A549 (cell line): ENCODE results near the gene GRIK4. TPM values are rescaled to one million over a fixed set of nuclear protein-coding genes. Genes with fewer than 3 reads are reported as not detected.

Source experiments
- ATAC-seq, 2 experiments: fragments of 200-7000 bp in 1 of 2; fragments of >200 bp in 1 of 2; cut with Nextera tagmentation in 1 of 2; cut with Tn5 transposase in 1 of 2; 3 replicates each; pipeline versions ENCODE4 v1.8.0 to v1.9.1; 2018 to 2020; ENCODE audit warnings: mild to moderate bottlenecking in 1 of 2, moderate library complexity in 1 of 2
- CTCF ChIA-PET: fragments of 300-600 bp; sonication (Branson Sonifier 250); formaldehyde crosslinking; extraction: SDS; loops from one replicate; lab custom pipeline; 2021; ENCODE audit warnings: antibody characterized with exemption, inconsistent platforms; lab: Yijun Ruan, JAX
- POLR2A ChIA-PET: fragments of 350-600 bp; formaldehyde crosslinking; extraction: SDS; loops from one replicate; lab custom pipeline; 2021; ENCODE audit warnings: antibody characterized with exemption, inconsistent platforms; lab: Yijun Ruan, JAX
- DNase-seq, 2 experiments: peaks; one replicate each; pipeline versions ENCODE4 v3.0.0 to v3.0.0-alpha.2; 2011 to 2016; ENCODE audit warnings: low read depth in 1 of 2, low spot score in 1 of 2
- FAIRE-seq: peaks from 2 replicates; lab custom pipeline; 2011; peaks lifted over from hg19 to GRCh38; lab: Jason Lieb, UNC
- H3K27ac ChIP-seq, 2 experiments: fragments of >200 bp; sonication (Bioruptor Twin); formaldehyde crosslinking; 3 replicates each; pipeline ENCODE4 v1.5.1; 2016 to 2017
- H3K4me1 ChIP-seq: fragments of >200 bp; sonication (Bioruptor Twin); formaldehyde crosslinking; 3 replicates; pipeline ENCODE4 v1.6.1; 2016
- H3K4me2 ChIP-seq: fragments of >200 bp; sonication (Bioruptor Twin); formaldehyde crosslinking; 3 replicates; pipeline ENCODE4 v1.6.1; 2016
- H3K4me3 ChIP-seq: fragments of >200 bp; sonication (Bioruptor Twin); formaldehyde crosslinking; 3 replicates; pipeline ENCODE4 v1.5.1; 2016
- H3K9me3 ChIP-seq: fragments of >200 bp; sonication (Bioruptor Twin); formaldehyde crosslinking; 3 replicates; pipeline ENCODE4 v1.6.1; 2016
- CBX2 ChIP-seq: fragments of 200-600 bp; sonication (generic); IDR thresholded peaks from 2 replicates; pipeline ENCODE4 v1.6.1; 2016; ENCODE audit warnings: low read depth, mild to moderate bottlenecking, borderline replicate concordance
- CEBPB ChIP-seq, 2 experiments: fragments of >200 bp in 1 of 2; sonication (Bioruptor Twin) in 1 of 2; formaldehyde crosslinking in 1 of 2; IDR thresholded peaks; 2 replicates each; pipeline ENCODE4 v1.6.1; 2012 to 2016
- CHD4 ChIP-seq: fragments of 200-600 bp; sonication (generic); IDR thresholded peaks from 2 replicates; pipeline ENCODE4 v1.6.1; 2016; ENCODE audit warnings: antibody characterized with exemption, mild to moderate bottlenecking, borderline replicate concordance
- EHF ChIP-seq: fragments of 250-450 bp; sonication (Bioruptor Pico); IDR thresholded peaks from 2 replicates; pipeline ENCODE4 v1.5.0; 2020; ENCODE audit warnings: mild to moderate bottlenecking
- EP300 ChIP-seq, 2 experiments: fragments of >200 bp; sonication (Bioruptor Twin); formaldehyde crosslinking; IDR thresholded peaks; 2 replicates in 1 of 2; 3 replicates in 1 of 2; pipeline ENCODE4 v1.6.1; 2016 to 2017
- ESRRA ChIP-seq: fragments of 150-350 bp; IDR thresholded peaks from 2 replicates; pipeline ENCODE4 v1.6.1; 2014; ENCODE audit warnings: mild to moderate bottlenecking, low read length, borderline replicate concordance
- HOXA7 ChIP-seq: fragments of 250-450 bp; sonication (Bioruptor Pico); IDR thresholded peaks from 2 replicates; pipeline ENCODE4 v1.5.0; 2020; ENCODE audit warnings: mild to moderate bottlenecking, moderate library complexity
- HOXB13 ChIP-seq: fragments of 250-450 bp; sonication (Bioruptor Pico); IDR thresholded peaks from 2 replicates; pipeline ENCODE4 v1.5.0; 2020; ENCODE audit warnings: low read depth, mild to moderate bottlenecking, moderate library complexity
- JUN ChIP-seq, 2 experiments: fragments of >200 bp; sonication (Bioruptor Twin); formaldehyde crosslinking; IDR thresholded peaks; 2 replicates in 1 of 2; 3 replicates in 1 of 2; pipeline ENCODE4 v1.6.1; 2016 to 2017
- JUNB ChIP-seq: fragments of >200 bp; sonication (Bioruptor Twin); formaldehyde crosslinking; IDR thresholded peaks from 2 replicates; pipeline ENCODE4 v1.6.1; 2016
- KDM1A ChIP-seq: fragments of 200-600 bp; sonication (generic); IDR thresholded peaks from 2 replicates; pipeline ENCODE4 v1.6.1; 2016; ENCODE audit warnings: low read depth, mild to moderate bottlenecking
- MAZ ChIP-seq: fragments of 150-350 bp; IDR thresholded peaks from 2 replicates; pipeline ENCODE4 v1.6.1; 2014; ENCODE audit warnings: antibody characterized with exemption, low read depth, low read length, borderline replicate concordance
- NPAS2 ChIP-seq: fragments of 250-450 bp; sonication (Bioruptor Pico); IDR thresholded peaks from 2 replicates; pipeline ENCODE4 v1.8.0; 2022; ENCODE audit warnings: mild to moderate bottlenecking, moderate library complexity, borderline replicate concordance
- NR3C1 ChIP-seq: fragments of >200 bp; sonication (Bioruptor Twin); formaldehyde crosslinking; IDR thresholded peaks from 3 replicates; pipeline ENCODE4 v1.6.1; 2017
- RAD21 ChIP-seq, 2 experiments: fragments of >200 bp in 1 of 2; sonication (Bioruptor Twin) in 1 of 2; formaldehyde crosslinking in 1 of 2; IDR thresholded peaks in 1 of 2; conservative IDR thresholded peaks in 1 of 2; 2 replicates in 1 of 2; 3 replicates in 1 of 2; pipeline ENCODE4 v1.6.1; 2012 to 2018; ENCODE audit warnings: inconsistent platforms in 1 of 2
- RARB ChIP-seq: fragments of 250-450 bp; sonication (Bioruptor Pico); IDR thresholded peaks from 2 replicates; pipeline ENCODE4 v1.8.0; 2021; ENCODE audit warnings: mild to moderate bottlenecking, moderate library complexity
- RCOR1 ChIP-seq: fragments of 150-350 bp; IDR thresholded peaks from 2 replicates; pipeline ENCODE4 v1.6.1; 2014; ENCODE audit warnings: antibody characterized with exemption, low read length, low read depth
- SREBF2 ChIP-seq: fragments of 450-650 bp; IDR thresholded peaks from 2 replicates; pipeline ENCODE4 v1.6.1; 2014; ENCODE audit warnings: mild to moderate bottlenecking, moderate library complexity
- ZC3H11A ChIP-seq: fragments of 450-650 bp; IDR thresholded peaks from 2 replicates; pipeline ENCODE4 v1.6.1; 2014; ENCODE audit warnings: antibody characterized with exemption, mild to moderate bottlenecking
- ZFP36 ChIP-seq: fragments of 450-650 bp; IDR thresholded peaks from 2 replicates; pipeline ENCODE4 v1.6.1; 2014; ENCODE audit warnings: borderline replicate concordance; ENCODE audit not compliant: partially characterized antibody
- WGBS: methylation state at CpG from one replicate; pipeline ENCODE4 v1.1.6; 2017; ENCODE audit errors: missing lambda C conversion rate; 5-methylcytosine and 5-hydroxymethylcytosine counted together
- polyA plus RNA-seq, 4 experiments: library from polyadenylated mRNA; depleted of rRNA in 3 of 4; stranded (reverse); fragments of >200 nt; fragmentation: RNase III in 1 of 4; extraction: RNeasy Plus Mini Kit Qiagen cat#74134 plus additional on column Dnase treatment in 1 of 4; gene quantifications; 2 replicates in 3 of 4; 3 replicates in 1 of 4; pipeline ENCODE4 v1.2.3, GENCODE V29; 2011 to 2017
- TF ChIP-seq, protein P1 (sequence below): fragments of 250-450 bp; sonication (Bioruptor Pico); IDR thresholded peaks from 2 replicates; pipeline ENCODE4 v1.5.0; 2021; ENCODE audit warnings: mild to moderate bottlenecking, moderate library complexity, borderline replicate concordance
- TF ChIP-seq, protein P2 (sequence below): fragments of >200 bp; sonication (Bioruptor Twin); formaldehyde crosslinking; IDR thresholded peaks from 2 replicates; pipeline ENCODE4 v1.6.1; 2016
- TF ChIP-seq, protein P3 (sequence below): fragments of 200-600 bp; sonication (generic); IDR thresholded peaks from 2 replicates; pipeline ENCODE4 v1.6.1; 2016; ENCODE audit warnings: antibody characterized with exemption, mild to moderate bottlenecking, moderate library complexity
- TF ChIP-seq, protein P4 (sequence below): fragments of 450-650 bp; IDR thresholded peaks from 2 replicates; pipeline ENCODE4 v1.6.1; 2014; ENCODE audit warnings: antibody characterized with exemption

Gene GRIK4
- polyA plus RNA-seq, 2 of the 4 experiments (the other 2 are of a cell fraction): 0.01 TPM; not detected in 1

DNA sequence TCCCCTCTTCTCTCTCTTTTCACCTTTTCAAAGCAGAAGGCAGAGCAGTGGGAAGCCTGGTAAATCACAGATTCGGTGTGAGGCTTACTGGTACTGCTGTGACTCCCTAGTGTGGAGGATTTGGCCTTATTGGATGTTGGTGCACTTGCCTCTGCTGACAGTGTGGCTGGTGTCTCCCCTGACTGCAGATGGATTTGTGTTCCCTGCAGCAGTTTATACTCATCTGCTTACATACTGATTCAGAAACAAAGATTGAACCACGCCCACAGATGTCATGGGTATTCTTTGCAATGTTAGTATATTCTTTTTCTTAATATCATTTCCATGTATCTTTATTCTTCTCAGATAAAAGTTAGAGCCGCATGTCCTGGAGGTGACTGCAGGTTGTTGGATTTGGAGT lies 26.8 kb upstream of the GRIK4 start:
- TF ChIP-seq, protein P1, sequence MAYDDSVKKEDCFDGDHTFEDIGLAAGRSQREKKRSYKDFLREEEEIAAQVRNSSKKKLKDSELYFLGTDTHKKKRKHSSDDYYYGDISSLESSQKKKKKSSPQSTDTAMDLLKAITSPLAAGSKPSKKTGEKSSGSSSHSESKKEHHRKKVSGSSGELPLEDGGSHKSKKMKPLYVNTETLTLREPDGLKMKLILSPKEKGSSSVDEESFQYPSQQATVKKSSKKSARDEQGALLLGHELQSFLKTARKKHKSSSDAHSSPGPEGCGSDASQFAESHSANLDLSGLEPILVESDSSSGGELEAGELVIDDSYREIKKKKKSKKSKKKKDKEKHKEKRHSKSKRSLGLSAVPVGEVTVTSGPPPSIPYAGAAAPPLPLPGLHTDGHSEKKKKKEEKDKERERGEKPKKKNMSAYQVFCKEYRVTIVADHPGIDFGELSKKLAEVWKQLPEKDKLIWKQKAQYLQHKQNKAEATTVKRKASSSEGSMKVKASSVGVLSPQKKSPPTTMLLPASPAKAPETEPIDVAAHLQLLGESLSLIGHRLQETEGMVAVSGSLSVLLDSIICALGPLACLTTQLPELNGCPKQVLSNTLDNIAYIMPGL (CRISPR knock-in tag): no peak
- TF ChIP-seq CBX2: no peak
- TF ChIP-seq NR3C1: no peak
- TF ChIP-seq HOXA7: no peak
- TF ChIP-seq NPAS2 (CRISPR knock-in tag): no peak
- TF ChIP-seq EHF (CRISPR knock-in tag): no peak
- no peak for TF ChIP-seq CEBPB (IDR thresholded peaks at IDR 0.05)
- TF ChIP-seq SREBF2: no peak
- TF ChIP-seq ZC3H11A: no peak
- no peak for TF ChIP-seq EP300 (IDR thresholded peaks at IDR 0.05)
- TF ChIP-seq KDM1A: no peak
- TF ChIP-seq, all 56 proteins: peak for 0
- no peaks in the 10 kb centered on the region for H3K9me3 ChIP-seq
- no peak overlapping the region for H3K27ac ChIP-seq
- FAIRE-seq (no peak), DNase-seq (no peak), ATAC-seq (no peak)
- no peak overlapping the region for H3K4me2 ChIP-seq
- POLR2A ChIA-PET: no interaction called here
- H3K4me1 ChIP-seq: no peaks in the 10 kb centered on the region; the same call in 2 of the 3 replicates
- WGBS: 86% methylated on average over 2 of the region's 3 CpGs
- CTCF ChIA-PET: no interaction called here
- H3K4me3 ChIP-seq: no peak overlapping the region

DNA sequence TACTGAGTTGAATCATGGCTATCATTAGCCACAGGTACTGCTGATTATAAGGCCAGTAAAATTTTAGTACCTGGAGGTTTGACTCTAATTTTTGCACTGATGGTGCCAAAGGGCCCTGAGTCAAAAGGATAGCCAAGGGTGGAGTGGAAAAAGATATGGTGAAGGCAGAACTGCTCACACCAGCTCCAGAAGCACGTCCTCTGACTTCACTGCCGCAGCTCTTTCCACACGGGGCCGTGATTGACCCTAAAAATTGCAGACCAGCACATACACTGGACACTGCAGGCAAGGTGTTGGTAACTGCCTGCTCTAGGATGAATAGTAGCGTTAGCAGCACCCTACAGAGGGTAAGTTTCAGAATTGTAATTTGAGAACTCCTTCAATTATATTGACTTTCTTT lies 25.4 kb upstream of the GRIK4 start:
- ATAC-seq (no peak), FAIRE-seq (no peak)
- CTCF ChIA-PET: no interaction called here
- POLR2A ChIA-PET: no interaction called here
- 98% methylated on average over 5 of the region's 5 CpGs for WGBS
- H3K9me3 ChIP-seq: no peaks in the 10 kb centered on the region
- no peak for TF ChIP-seq JUN (IDR thresholded peaks at IDR 0.05)
- TF ChIP-seq ZFP36: no peak
- TF ChIP-seq, protein P2, sequence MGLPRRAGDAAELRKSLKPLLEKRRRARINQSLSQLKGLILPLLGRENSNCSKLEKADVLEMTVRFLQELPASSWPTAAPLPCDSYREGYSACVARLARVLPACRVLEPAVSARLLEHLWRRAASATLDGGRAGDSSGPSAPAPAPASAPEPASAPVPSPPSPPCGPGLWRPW: no peak
- TF ChIP-seq, protein P3, sequence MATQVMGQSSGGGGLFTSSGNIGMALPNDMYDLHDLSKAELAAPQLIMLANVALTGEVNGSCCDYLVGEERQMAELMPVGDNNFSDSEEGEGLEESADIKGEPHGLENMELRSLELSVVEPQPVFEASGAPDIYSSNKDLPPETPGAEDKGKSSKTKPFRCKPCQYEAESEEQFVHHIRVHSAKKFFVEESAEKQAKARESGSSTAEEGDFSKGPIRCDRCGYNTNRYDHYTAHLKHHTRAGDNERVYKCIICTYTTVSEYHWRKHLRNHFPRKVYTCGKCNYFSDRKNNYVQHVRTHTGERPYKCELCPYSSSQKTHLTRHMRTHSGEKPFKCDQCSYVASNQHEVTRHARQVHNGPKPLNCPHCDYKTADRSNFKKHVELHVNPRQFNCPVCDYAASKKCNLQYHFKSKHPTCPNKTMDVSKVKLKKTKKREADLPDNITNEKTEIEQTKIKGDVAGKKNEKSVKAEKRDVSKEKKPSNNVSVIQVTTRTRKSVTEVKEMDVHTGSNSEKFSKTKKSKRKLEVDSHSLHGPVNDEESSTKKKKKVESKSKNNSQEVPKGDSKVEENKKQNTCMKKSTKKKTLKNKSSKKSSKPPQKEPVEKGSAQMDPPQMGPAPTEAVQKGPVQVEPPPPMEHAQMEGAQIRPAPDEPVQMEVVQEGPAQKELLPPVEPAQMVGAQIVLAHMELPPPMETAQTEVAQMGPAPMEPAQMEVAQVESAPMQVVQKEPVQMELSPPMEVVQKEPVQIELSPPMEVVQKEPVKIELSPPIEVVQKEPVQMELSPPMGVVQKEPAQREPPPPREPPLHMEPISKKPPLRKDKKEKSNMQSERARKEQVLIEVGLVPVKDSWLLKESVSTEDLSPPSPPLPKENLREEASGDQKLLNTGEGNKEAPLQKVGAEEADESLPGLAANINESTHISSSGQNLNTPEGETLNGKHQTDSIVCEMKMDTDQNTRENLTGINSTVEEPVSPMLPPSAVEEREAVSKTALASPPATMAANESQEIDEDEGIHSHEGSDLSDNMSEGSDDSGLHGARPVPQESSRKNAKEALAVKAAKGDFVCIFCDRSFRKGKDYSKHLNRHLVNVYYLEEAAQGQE: no peak
- TF ChIP-seq RAD21 (conservative IDR thresholded peaks at IDR 0.05 in 1 of 2, IDR thresholded peaks at IDR 0.05 in 1 of 2): no peak
- no peak for TF ChIP-seq MAZ
- TF ChIP-seq ESRRA: no peak
- no peak for TF ChIP-seq RCOR1
- TF ChIP-seq, protein P4, sequence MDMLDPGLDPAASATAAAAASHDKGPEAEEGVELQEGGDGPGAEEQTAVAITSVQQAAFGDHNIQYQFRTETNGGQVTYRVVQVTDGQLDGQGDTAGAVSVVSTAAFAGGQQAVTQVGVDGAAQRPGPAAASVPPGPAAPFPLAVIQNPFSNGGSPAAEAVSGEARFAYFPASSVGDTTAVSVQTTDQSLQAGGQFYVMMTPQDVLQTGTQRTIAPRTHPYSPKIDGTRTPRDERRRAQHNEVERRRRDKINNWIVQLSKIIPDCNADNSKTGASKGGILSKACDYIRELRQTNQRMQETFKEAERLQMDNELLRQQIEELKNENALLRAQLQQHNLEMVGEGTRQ: no peak
- no peak for TF ChIP-seq RARB (CRISPR knock-in tag)
- TF ChIP-seq EHF (CRISPR knock-in tag): no peak
- no peak for TF ChIP-seq JUNB
- TF ChIP-seq HOXB13 (CRISPR knock-in tag): no peak
- TF ChIP-seq CHD4: no peak
- TF ChIP-seq, all 56 proteins: peak for 0
- Histone ChIP-seq H3K4me1 (no peaks in the 10 kb centered on the region; the same call in 2 of the 3 replicates), H3K27ac (no peak overlapping the region), H3K4me2 (no peak overlapping the region), H3K4me3 (no peak overlapping the region)
- DNase-seq: no peak
